C4-2B (cell line): Measurements from ENCODE around the gene FRMD8.

Experiments
- ZFX ChIP-seq: fragments of 450-650 bp; IDR thresholded peaks from 2 replicates; pipeline ENCODE4 v1.6.1; 2017
- TF ChIP-seq, protein P1 (sequence below): fragments of 450-650 bp; conservative IDR thresholded peaks from 2 replicates; pipeline ENCODE4 v1.5.1; 2017; ENCODE audit warnings: mild to moderate bottlenecking

DNA sequence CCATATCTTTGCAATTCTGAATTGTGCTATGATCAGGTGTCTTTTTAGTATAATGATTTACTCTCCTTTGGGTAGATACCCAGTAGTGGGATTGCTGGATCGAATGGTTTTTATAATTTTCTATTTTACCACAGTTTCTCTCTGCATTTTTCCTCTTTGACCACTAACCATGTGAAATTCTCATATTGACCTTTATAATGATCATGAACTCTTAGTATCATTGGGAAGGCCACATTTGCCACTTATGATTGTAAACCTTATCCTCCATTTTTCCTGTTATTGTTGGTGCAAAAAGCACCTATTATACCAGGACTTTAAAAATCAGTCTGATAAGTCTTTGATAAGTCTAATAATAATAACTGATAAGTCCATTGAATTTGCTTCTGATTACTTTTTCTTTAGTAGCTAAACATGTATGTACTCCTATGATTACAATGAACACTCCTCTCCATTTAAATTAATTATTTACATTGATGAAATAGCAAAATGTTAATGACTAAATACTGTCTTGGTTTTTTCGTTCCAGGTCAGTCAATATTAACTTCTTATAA lies 45.7 kb downstream of the FRMD8 start:
- TF ChIP-seq, protein P1, sequence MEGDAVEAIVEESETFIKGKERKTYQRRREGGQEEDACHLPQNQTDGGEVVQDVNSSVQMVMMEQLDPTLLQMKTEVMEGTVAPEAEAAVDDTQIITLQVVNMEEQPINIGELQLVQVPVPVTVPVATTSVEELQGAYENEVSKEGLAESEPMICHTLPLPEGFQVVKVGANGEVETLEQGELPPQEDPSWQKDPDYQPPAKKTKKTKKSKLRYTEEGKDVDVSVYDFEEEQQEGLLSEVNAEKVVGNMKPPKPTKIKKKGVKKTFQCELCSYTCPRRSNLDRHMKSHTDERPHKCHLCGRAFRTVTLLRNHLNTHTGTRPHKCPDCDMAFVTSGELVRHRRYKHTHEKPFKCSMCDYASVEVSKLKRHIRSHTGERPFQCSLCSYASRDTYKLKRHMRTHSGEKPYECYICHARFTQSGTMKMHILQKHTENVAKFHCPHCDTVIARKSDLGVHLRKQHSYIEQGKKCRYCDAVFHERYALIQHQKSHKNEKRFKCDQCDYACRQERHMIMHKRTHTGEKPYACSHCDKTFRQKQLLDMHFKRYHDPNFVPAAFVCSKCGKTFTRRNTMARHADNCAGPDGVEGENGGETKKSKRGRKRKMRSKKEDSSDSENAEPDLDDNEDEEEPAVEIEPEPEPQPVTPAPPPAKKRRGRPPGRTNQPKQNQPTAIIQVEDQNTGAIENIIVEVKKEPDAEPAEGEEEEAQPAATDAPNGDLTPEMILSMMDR = no peak
- no peak for TF ChIP-seq ZFX
